Trophoblast cell (in vitro differentiated cells and primary cell): Measurements from ENCODE around the gene PDCD1LG2.

ENCODE experiments used
- DNase-seq, 2 donors: peaks; one replicate each; pipeline ENCODE4 v3.0.0-alpha.2; 2016
- H2AFZ ChIP-seq: 2 replicates; pipeline ENCODE4 v1.6.1; 2013; ENCODE audit warnings: low read length, moderate library complexity, mild to moderate bottlenecking; ENCODE audit not compliant: insufficient read depth, poor library complexity
- H2AK5ac ChIP-seq: 2 replicates; pipeline ENCODE4 v1.6.1; 2013; ENCODE audit warnings: mild to moderate bottlenecking, low read length
- H2BK120ac ChIP-seq: 2 replicates; pipeline ENCODE4 v1.6.1; 2013; ENCODE audit warnings: low read length, mild to moderate bottlenecking, moderate library complexity; ENCODE audit not compliant: insufficient read depth, poor library complexity
- H2BK12ac ChIP-seq: 2 replicates; pipeline ENCODE4 v1.6.1; 2013; ENCODE audit warnings: mild to moderate bottlenecking, low read length, moderate library complexity
- H2BK5ac ChIP-seq: 2 replicates; pipeline ENCODE4 v1.6.1; 2013; ENCODE audit warnings: low read length, low read depth, moderate library complexity, mild to moderate bottlenecking; ENCODE audit not compliant: poor library complexity
- H3K14ac ChIP-seq: 2 replicates; pipeline ENCODE4 v1.6.1; 2013; ENCODE audit warnings: mild to moderate bottlenecking, low read length
- H3K18ac ChIP-seq: 2 replicates; pipeline ENCODE4 v1.6.1; 2013; ENCODE audit warnings: mild to moderate bottlenecking, low read length
- H3K23ac ChIP-seq: 2 replicates; pipeline ENCODE4 v1.6.1; 2013; ENCODE audit warnings: low read length
- H3K27ac ChIP-seq: 2 replicates; pipeline ENCODE4 v1.5.1; 2013; ENCODE audit warnings: low read depth, mild to moderate bottlenecking, inconsistent platforms, low read length, moderate library complexity
- H3K27me3 ChIP-seq: 2 replicates; pipeline ENCODE4 v1.6.1; 2013; ENCODE audit warnings: inconsistent platforms, mild to moderate bottlenecking, low read length, moderate library complexity; ENCODE audit not compliant: insufficient read depth
- H3K36me3 ChIP-seq, 2 experiments: 1 replicate in 1 of 2; 2 replicates in 1 of 2; pipeline ENCODE4 v1.6.1; 2013; ENCODE audit warnings: low read length in 2 of 2, mild to moderate bottlenecking in 2 of 2, moderate library complexity in 1 of 2; ENCODE audit not compliant: insufficient read depth in 2 of 2, control insufficient read depth in 1 of 2
- H3K4ac ChIP-seq: 2 replicates; pipeline ENCODE4 v1.6.1; 2013; ENCODE audit warnings: low read depth, mild to moderate bottlenecking, low read length, moderate library complexity
- H3K4me1 ChIP-seq, 2 experiments: 1 replicate in 1 of 2; 2 replicates in 1 of 2; pipeline ENCODE4 v1.6.1; 2013; ENCODE audit warnings: low read length in 2 of 2, mild to moderate bottlenecking in 2 of 2, moderate library complexity in 1 of 2; ENCODE audit not compliant: insufficient read depth in 2 of 2, control insufficient read depth in 1 of 2
- H3K4me2 ChIP-seq: 2 replicates; pipeline ENCODE4 v1.6.1; 2013; ENCODE audit warnings: inconsistent platforms, mild to moderate bottlenecking, low read length, moderate library complexity
- H3K4me3 ChIP-seq: 2 replicates; pipeline ENCODE4 v1.5.1; 2013; ENCODE audit warnings: mild to moderate bottlenecking, low read depth, low read length, inconsistent platforms
- H3K79me1 ChIP-seq: one replicate; pipeline ENCODE4 v1.6.1; 2013; ENCODE audit warnings: low read length
- H3K79me2 ChIP-seq: 2 replicates; pipeline ENCODE4 v1.6.1; 2013; ENCODE audit warnings: low read length, mild to moderate bottlenecking; ENCODE audit not compliant: control insufficient read depth, insufficient read depth, poor library complexity
- H3K9ac ChIP-seq: 2 replicates; pipeline ENCODE4 v1.6.1; 2013; ENCODE audit warnings: mild to moderate bottlenecking, low read length
- H3K9me3 ChIP-seq: 2 replicates; pipeline ENCODE4 v1.6.1; 2013; ENCODE audit warnings: low read depth, mild to moderate bottlenecking, control low read depth, inconsistent platforms, low read length; ENCODE audit not compliant: insufficient read depth
- H4K12ac ChIP-seq: 2 replicates; pipeline ENCODE4 v1.6.1; 2013; ENCODE audit warnings: low read depth, mild to moderate bottlenecking, low read length, moderate library complexity
- H4K8ac ChIP-seq: 2 replicates; pipeline ENCODE4 v1.6.1; 2013; ENCODE audit warnings: low read depth, mild to moderate bottlenecking, low read length, moderate library complexity
- H4K91ac ChIP-seq: one replicate; pipeline ENCODE4 v1.6.1; 2013; ENCODE audit warnings: low read depth, mild to moderate bottlenecking, low read length, moderate library complexity
- WGBS: extraction: QIAGEN DNeasy Blood & Tissue Kit; methylation state at CpG from one replicate; pipeline ENCODE4 v1.1.7; 2013; ENCODE audit warnings: missing lambda C conversion rate; ENCODE audit not compliant: insufficient read length, insufficient coverage; ENCODE audit errors: extremely low coverage; 5-methylcytosine and 5-hydroxymethylcytosine counted together

PDCD1LG2 gene

GRCh38 chr9:5561828-5562488, 51.6 kb downstream of the PDCD1LG2 start:
- peaks cover 0 to 2% of the 10 kb centered on the region in 2 experiments for H3K4me1 ChIP-seq
- H3K14ac ChIP-seq, result no peak overlapping the region
- H2AK5ac ChIP-seq, result no peak overlapping the region
- H3K4ac ChIP-seq, result no peak overlapping the region
- no peak overlapping the region for H3K4me2 ChIP-seq
- no peak overlapping the region for H2BK12ac ChIP-seq
- H3K27me3 ChIP-seq, result no peaks in the 10 kb centered on the region
- no peak for DNase-seq
- no peaks in the 10 kb centered on the region for H3K79me2 ChIP-seq
- no peak overlapping the region for H3K18ac ChIP-seq
- WGBS, result no CpG with 5 or more reads among the region's 1 CpG
- H3K23ac ChIP-seq, result no peak overlapping the region
- no peaks in the 10 kb centered on the region for H3K79me1 ChIP-seq
- H4K12ac ChIP-seq, result no peak overlapping the region
- no peak overlapping the region for H3K9ac ChIP-seq
- H2BK5ac ChIP-seq, result no peak overlapping the region
- no peaks in the 10 kb centered on the region for H3K9me3 ChIP-seq
- H3K27ac ChIP-seq, result no peak overlapping the region
- H2BK120ac ChIP-seq, result no peak overlapping the region
- H3K36me3 ChIP-seq, result no peaks in the 10 kb centered on the region
- no peak overlapping the region for H3K4me3 ChIP-seq
- no peak overlapping the region for H4K8ac ChIP-seq
- H2AFZ ChIP-seq, result no peak overlapping the region
- no peak overlapping the region for H4K91ac ChIP-seq

DNA sequence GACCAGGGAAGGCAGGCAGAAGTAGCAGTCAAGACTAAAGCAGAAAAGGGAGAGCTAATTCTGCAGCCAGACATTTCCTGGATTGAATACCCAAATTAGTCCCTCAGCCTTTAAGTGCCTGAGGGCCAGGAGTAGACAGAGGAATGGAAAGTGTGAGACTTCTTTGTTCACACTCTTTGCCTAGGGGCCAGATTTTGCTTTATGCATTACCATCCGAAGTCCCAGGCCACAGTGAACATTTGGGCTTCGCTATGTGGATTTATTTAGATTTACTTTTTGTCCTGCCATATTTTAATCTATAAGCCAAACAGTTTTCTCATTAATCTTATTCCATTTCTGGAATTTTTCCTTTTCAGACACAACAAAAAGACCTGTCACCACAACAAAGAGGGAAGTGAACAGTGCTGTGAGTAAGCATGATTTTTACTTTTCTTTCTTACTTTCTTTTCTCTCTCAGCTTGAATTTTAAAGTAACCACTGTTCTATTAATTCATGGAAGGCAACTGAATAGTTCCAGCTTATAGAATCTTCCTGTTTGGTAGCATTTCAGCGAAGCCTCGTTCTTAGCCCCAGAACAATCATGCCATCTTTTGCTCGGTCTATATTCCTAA, 52.6 kb downstream of the PDCD1LG2 start:
- H3K4me1 ChIP-seq, result peaks cover 0 to 2% of the 10 kb centered on the region in 2 experiments
- no peaks in the 10 kb centered on the region for H3K79me2 ChIP-seq
- no peak overlapping the region for H3K4me2 ChIP-seq
- no peaks in the 10 kb centered on the region for H3K79me1 ChIP-seq
- H3K27me3 ChIP-seq, result no peaks in the 10 kb centered on the region
- no peak overlapping the region for H2BK12ac ChIP-seq
- WGBS, result no CpG with 5 or more reads among the region's 5 CpGs
- no peak overlapping the region for H3K4ac ChIP-seq
- no peak overlapping the region for H2BK120ac ChIP-seq
- no peak overlapping the region for H2BK5ac ChIP-seq
- H3K4me3 ChIP-seq, result no peak overlapping the region
- H3K23ac ChIP-seq, result no peak overlapping the region
- H3K14ac ChIP-seq, result no peak overlapping the region
- no peak overlapping the region for H3K27ac ChIP-seq
- H3K9me3 ChIP-seq, result no peaks in the 10 kb centered on the region
- no peak overlapping the region for H2AK5ac ChIP-seq
- peak in 1 of 2 donors; percentile 71 for DNase-seq
- H3K36me3 ChIP-seq, result no peaks in the 10 kb centered on the region
- H3K9ac ChIP-seq, result no peak overlapping the region
- no peak overlapping the region for H4K8ac ChIP-seq
- no peak overlapping the region for H4K91ac ChIP-seq
- H3K18ac ChIP-seq, result no peak overlapping the region
- H4K12ac ChIP-seq, result no peak overlapping the region
- no peak overlapping the region for H2AFZ ChIP-seq

- H2BK5ac ChIP-seq, result no peak overlapping the region
- no peak overlapping the region for H2BK12ac ChIP-seq
- H3K36me3 ChIP-seq, result no peaks in the 10 kb centered on the region
- no peak overlapping the region for H3K9ac ChIP-seq
- H2AFZ ChIP-seq, result no peak overlapping the region
- H3K4me2 ChIP-seq, result no peak overlapping the region
- no peak overlapping the region for H4K91ac ChIP-seq
- H3K4me1 ChIP-seq, result peaks cover 0 to 2% of the 10 kb centered on the region in 2 experiments
- no peak overlapping the region for H3K18ac ChIP-seq
- no peak overlapping the region for H3K27ac ChIP-seq
- H3K14ac ChIP-seq, result no peak overlapping the region
- no peaks in the 10 kb centered on the region for H3K27me3 ChIP-seq
- H2AK5ac ChIP-seq, result no peak overlapping the region
- H3K79me1 ChIP-seq, result no peaks in the 10 kb centered on the region
- no peak for DNase-seq
- no CpG with 5 or more reads among the region's 2 CpGs for WGBS
- no peaks in the 10 kb centered on the region for H3K79me2 ChIP-seq
- H4K8ac ChIP-seq, result no peak overlapping the region
- no peak overlapping the region for H4K12ac ChIP-seq
- no peaks in the 10 kb centered on the region for H3K9me3 ChIP-seq
- no peak overlapping the region for H3K4ac ChIP-seq
- no peak overlapping the region for H3K23ac ChIP-seq
- H3K4me3 ChIP-seq, result no peak overlapping the region
- H2BK120ac ChIP-seq, result peak overlapping the region; percentile 11
Measured at GRCh38 chr9:5563417-5563815, 53.1 kb downstream of the PDCD1LG2 start.

DNA sequence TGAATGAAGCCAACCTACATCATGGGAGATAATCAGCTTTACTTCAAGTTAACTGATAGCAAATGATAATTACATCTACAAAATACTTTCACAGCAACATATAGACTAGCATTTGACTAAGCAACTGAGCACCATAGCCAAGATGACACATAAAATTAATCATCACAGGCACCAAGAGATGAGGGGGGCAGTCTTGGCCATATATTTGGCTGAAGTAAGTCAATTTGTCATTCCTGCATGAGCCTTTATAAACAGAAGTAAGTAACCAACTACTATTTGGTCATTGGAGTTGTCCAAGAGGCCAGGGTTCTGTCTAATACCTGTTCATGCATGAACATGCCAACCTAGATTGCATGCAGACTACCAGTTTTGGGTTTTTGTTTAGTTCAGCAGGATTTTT, 53.6 kb downstream of the PDCD1LG2 start:
- no peak overlapping the region for H2BK12ac ChIP-seq
- no peak overlapping the region for H3K27ac ChIP-seq
- no peaks in the 10 kb centered on the region for H3K79me1 ChIP-seq
- H3K4me2 ChIP-seq, result no peak overlapping the region
- no peaks in the 10 kb centered on the region for H3K27me3 ChIP-seq
- no peak overlapping the region for H2AK5ac ChIP-seq
- no peaks in the 10 kb centered on the region for H3K36me3 ChIP-seq
- no peak overlapping the region for H2BK5ac ChIP-seq
- H3K18ac ChIP-seq, result no peak overlapping the region
- no peak overlapping the region for H3K4ac ChIP-seq
- no peak overlapping the region for H2AFZ ChIP-seq
- peaks cover 0 to 2% of the 10 kb centered on the region in 2 experiments for H3K4me1 ChIP-seq
- no peak overlapping the region for H3K9ac ChIP-seq
- H3K79me2 ChIP-seq, result no peaks in the 10 kb centered on the region
- no peak overlapping the region for H3K23ac ChIP-seq
- no peaks in the 10 kb centered on the region for H3K9me3 ChIP-seq
- DNase-seq, result no peak
- H3K4me3 ChIP-seq, result no peak overlapping the region
- no peak overlapping the region for H4K8ac ChIP-seq
- no peak overlapping the region for H4K12ac ChIP-seq
- no peak overlapping the region for H4K91ac ChIP-seq
- H2BK120ac ChIP-seq, result no peak overlapping the region
- no peak overlapping the region for H3K14ac ChIP-seq
